HEK293T (cell line): ENCODE measurements around the gene MCM10.

Experiments used
- CTCF ChIA-PET: fragments of 350-600 bp; formaldehyde crosslinking; extraction: SDS; loops from one replicate; lab custom pipeline; 2021; ENCODE audit warnings: antibody characterized with exemption, inconsistent platforms; lab: Yijun Ruan, JAX
- POLR2A ChIA-PET: fragments of 350-600 bp; formaldehyde crosslinking; extraction: SDS; loops from one replicate; lab custom pipeline; 2020; ENCODE audit warnings: antibody characterized with exemption, inconsistent platforms; lab: Yijun Ruan, JAX
- DNase-seq: peaks from one replicate; pipeline ENCODE4 v3.0.0; 2012; ENCODE audit warnings: mixed read lengths; ENCODE audit errors: extremely low spot score
- ARNT ChIP-seq: fragments of 450-650 bp; IDR thresholded peaks from 2 replicates; pipeline ENCODE4 v1.6.1; 2017; ENCODE audit warnings: mild to moderate bottlenecking
- BHLHE40 ChIP-seq: fragments of 450-650 bp; IDR thresholded peaks from 2 replicates; pipeline ENCODE4 v1.6.1; 2016; ENCODE audit warnings: mild to moderate bottlenecking, moderate library complexity, borderline replicate concordance
- CTBP1 ChIP-seq: fragments of 450-650 bp; IDR thresholded peaks from 2 replicates; pipeline ENCODE4 v1.6.1; 2016; ENCODE audit warnings: borderline replicate concordance
- ELF4 ChIP-seq: fragments of 450-650 bp; IDR thresholded peaks from 2 replicates; pipeline ENCODE4 v1.6.1; 2017; ENCODE audit warnings: antibody characterized with exemption
- FOXA1 ChIP-seq: fragments of 450-650 bp; IDR thresholded peaks from 2 replicates; pipeline ENCODE4 v1.6.1; 2016; ENCODE audit warnings: mild to moderate bottlenecking
- FOXK2 ChIP-seq: fragments of 450-650 bp; IDR thresholded peaks from 2 replicates; pipeline ENCODE4 v1.6.1; 2016; ENCODE audit warnings: mild to moderate bottlenecking
- FOXM1 ChIP-seq: fragments of 450-650 bp; IDR thresholded peaks from 2 replicates; pipeline ENCODE4 v1.6.1; 2017; ENCODE audit warnings: mild to moderate bottlenecking, borderline replicate concordance
- HDGF ChIP-seq: fragments of 450-650 bp; IDR thresholded peaks from 2 replicates; pipeline ENCODE4 v1.6.1; 2017; ENCODE audit warnings: antibody characterized with exemption, borderline replicate concordance
- L3MBTL2 ChIP-seq: fragments of 450-650 bp; conservative IDR thresholded peaks from 2 replicates; pipeline ENCODE4 v1.6.1; 2016; ENCODE audit warnings: mild to moderate bottlenecking
- LEF1 ChIP-seq: fragments of 450-650 bp; IDR thresholded peaks from 2 replicates; pipeline ENCODE4 v1.6.1; 2017; ENCODE audit warnings: mild to moderate bottlenecking, borderline replicate concordance
- NFRKB ChIP-seq: fragments of 450-650 bp; IDR thresholded peaks from 2 replicates; pipeline ENCODE4 v1.6.1; 2016; ENCODE audit warnings: mild to moderate bottlenecking, moderate library complexity
- SP1 ChIP-seq: fragments of 450-650 bp; IDR thresholded peaks from 2 replicates; pipeline ENCODE4 v1.6.1; 2017
- SUZ12 ChIP-seq: fragments of 450-650 bp; IDR thresholded peaks from 2 replicates; pipeline ENCODE4 v1.6.1; 2016; ENCODE audit warnings: mild to moderate bottlenecking
- TARDBP ChIP-seq: fragments of 450-650 bp; IDR thresholded peaks from 2 replicates; pipeline ENCODE4 v1.6.1; 2016
- ZNF384 ChIP-seq: fragments of 450-650 bp; IDR thresholded peaks from 2 replicates; pipeline ENCODE4 v1.6.1; 2016
- TF ChIP-seq, protein P1 (sequence below): fragments of 450-650 bp; IDR thresholded peaks from 2 replicates; pipeline ENCODE4 v1.6.1; 2016

The MCM10 gene

DNA sequence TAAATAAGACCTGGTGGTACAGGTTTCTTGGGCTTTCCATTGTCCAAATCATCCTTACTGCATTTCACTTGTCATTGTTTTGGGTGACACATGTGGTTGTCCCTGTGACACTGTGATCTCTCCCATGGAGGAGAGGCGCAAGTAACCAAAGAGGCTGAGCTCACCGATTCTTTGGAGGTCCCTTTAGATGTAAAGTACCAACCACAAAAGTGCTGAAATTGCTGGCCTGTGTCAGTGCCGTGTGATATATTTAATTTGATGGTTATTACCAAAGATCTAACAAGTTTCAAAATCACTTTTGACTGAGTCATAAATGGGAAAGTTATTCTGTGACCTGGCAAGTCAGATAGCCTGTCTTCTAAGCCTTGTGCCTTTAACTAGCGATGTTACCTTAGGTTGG, 19.4 kb downstream of the MCM10 start:
- ChIA-PET POLR2A (interaction anchor here (0.7 kb wide), 1 partner anchor 119 kb away, joined by 3 read pairs; the partner anchor contains the start of gene PHYH), CTCF (no interaction called here)
- DNase-seq, result no peak
- no peak for TF ChIP-seq NFRKB
- TF ChIP-seq HDGF, result no peak
- no peak for TF ChIP-seq ZNF384
- TF ChIP-seq ELF4, result no peak
- TF ChIP-seq TARDBP, result no peak
- TF ChIP-seq, protein P1, sequence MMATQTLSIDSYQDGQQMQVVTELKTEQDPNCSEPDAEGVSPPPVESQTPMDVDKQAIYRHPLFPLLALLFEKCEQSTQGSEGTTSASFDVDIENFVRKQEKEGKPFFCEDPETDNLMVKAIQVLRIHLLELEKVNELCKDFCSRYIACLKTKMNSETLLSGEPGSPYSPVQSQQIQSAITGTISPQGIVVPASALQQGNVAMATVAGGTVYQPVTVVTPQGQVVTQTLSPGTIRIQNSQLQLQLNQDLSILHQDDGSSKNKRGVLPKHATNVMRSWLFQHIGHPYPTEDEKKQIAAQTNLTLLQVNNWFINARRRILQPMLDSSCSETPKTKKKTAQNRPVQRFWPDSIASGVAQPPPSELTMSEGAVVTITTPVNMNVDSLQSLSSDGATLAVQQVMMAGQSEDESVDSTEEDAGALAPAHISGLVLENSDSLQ, result no peak
- no peak for TF ChIP-seq L3MBTL2
- no peak for TF ChIP-seq BHLHE40
- no peak for TF ChIP-seq FOXA1

DNA sequence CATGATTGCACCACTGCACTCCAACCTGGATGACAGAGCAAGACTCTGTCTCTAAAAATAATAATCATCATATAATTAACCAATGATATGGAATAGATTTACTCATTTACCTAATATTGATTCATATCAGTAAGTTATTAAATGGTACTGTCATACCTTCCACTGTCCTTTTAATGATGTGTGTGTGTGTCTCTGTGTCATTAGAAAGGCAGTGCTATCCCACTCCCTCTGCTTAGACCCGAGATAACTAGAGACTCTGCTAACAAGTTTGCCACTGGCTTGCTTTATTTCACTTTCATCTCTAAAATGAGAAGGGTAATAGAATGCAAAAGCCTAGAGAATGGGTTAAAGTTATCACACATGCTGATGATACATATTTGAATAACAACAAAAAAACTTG, 21.1 kb downstream of the MCM10 start:
- ChIA-PET POLR2A (interaction anchor here (1.0 kb wide), 1 partner anchor 21 kb away, joined by 3 read pairs; the partner anchor contains the start of gene MCM10), CTCF (no interaction called here)
- DNase-seq, result no peak
- no peak for TF ChIP-seq ELF4
- no peak for TF ChIP-seq CTBP1
- no peak for TF ChIP-seq SP1
- no peak for TF ChIP-seq SUZ12
- no peak for TF ChIP-seq BHLHE40
- no peak for TF ChIP-seq ZNF384
- no peak for TF ChIP-seq FOXA1
- TF ChIP-seq FOXM1, result no peak
- TF ChIP-seq NFRKB, result no peak
- TF ChIP-seq FOXK2, result no peak
- TF ChIP-seq LEF1, result no peak
- no peak for TF ChIP-seq TARDBP
- no peak for TF ChIP-seq HDGF
- TF ChIP-seq ARNT, result no peak

DNA sequence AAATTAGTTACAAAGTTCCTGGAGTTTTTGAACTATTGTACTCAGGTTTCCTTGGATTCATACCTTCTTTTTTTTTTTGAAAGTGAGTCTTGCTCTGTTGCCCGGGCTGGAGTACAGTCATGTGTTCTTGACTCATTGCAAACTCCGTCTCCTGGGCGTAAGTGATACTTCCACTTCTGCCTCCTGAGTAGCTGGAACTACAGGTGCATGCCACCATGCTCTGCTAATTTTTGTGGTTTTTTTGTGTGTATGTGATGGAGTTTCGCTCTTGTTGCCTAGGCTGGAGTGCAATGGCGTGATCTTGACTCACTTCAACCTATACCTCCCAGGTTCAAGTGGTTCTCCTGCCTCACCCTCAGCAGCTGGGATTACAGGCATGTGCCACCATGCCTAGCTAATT, 22.3 kb downstream of the MCM10 start:
- CTCF ChIA-PET, result no interaction called here
- POLR2A ChIA-PET, result no interaction called here
- TF ChIP-seq CTBP1 (no peak), L3MBTL2 (no peak), FOXK2 (no peak)
- TF ChIP-seq, protein P1, result no peak
- DNase-seq, result no peak

DNA sequence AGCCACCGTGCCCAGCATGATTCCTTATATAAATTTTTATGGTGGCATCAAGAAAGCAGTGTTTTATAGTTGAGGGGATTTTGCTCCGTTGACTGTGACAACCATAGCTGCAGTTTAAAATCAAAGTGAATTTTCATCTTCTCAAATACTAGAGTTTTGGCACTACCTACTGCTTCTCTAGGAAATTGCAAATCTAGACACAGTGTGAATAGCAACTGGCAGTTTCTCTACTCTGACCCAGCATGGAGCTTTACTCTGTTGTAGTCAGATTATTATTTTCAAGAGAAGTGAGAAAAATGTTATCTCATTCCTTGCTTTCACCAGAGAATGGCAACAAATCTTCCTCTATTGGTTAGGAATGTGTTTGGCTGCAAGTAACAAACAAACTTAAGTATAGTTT, 22.9 kb downstream of the MCM10 start:
- POLR2A ChIA-PET, result no interaction called here
- DNase-seq, result no peak
- CTCF ChIA-PET, result no interaction called here
- TF ChIP-seq FOXM1 (no peak), TARDBP (no peak), HDGF (no peak), LEF1 (no peak), SUZ12 (no peak), L3MBTL2 (no peak), FOXA1 (no peak), ZNF384 (no peak), ELF4 (no peak), NFRKB (no peak), ARNT (no peak)

DNA sequence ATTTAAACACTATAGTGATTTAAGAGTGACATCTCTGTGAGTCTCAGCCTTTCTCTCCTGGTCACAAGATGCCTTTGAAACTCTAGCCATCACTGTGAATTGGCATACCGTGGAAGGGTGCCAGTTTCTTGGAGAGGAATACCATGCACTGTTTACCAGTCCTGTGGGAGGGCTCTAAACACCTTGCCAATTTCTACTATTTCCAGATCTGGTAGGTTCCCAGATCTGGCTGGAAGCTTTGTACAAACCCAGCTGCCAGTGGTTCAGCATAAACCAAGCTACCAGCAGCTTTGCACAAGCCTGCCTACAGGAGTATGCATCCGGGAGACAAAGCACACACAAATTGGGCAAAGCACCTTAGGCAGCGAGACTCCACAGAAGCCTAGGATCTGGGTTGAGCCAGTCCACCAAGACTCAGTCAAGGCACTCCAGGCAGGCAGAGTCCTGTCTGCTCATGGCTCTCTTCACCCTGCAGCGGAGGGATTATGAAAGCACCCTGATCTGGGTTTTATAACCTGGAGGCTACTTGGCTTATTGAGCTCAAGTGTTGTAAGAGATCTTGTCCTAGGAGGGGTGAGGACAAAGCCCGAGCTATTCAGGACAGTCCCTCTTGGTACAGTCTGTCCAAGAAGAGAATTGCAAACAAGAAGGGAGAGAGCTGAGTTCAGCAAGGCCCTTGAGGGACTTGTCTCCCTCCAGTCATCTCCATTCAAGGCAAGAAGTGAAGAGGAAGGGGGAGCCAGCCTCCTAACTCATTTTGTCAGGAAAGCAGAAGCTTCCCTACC, 23.6 kb downstream of the MCM10 start:
- DNase-seq, result no peak
- POLR2A ChIA-PET, result no interaction called here
- no peak for TF ChIP-seq ARNT
- TF ChIP-seq SUZ12, result no peak
- TF ChIP-seq CTBP1, result no peak
- CTCF ChIA-PET, result no interaction called here

DNA sequence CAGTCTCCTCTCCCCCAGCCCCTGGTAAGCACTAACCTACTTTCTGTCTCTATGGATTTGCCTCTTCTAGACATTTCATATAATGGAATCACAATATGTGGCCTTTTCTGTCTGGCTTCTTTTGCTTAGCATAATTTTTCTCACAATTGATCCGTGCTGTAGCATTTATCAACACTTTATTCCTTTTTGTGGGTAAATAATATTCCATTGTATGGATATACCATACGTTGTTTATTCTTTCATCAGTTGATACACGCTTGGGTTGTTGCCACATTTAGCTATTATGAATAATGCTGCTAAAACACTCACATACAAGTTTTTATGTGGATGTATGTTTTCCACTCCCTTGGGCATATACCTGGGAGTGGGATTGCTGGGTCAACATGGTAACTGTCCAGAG, 25.8 kb downstream of the MCM10 start:
- POLR2A ChIA-PET, result no interaction called here
- TF ChIP-seq SP1, result no peak
- no peak for TF ChIP-seq FOXK2
- no peak for TF ChIP-seq FOXM1
- TF ChIP-seq HDGF, result no peak
- no peak for DNase-seq
- CTCF ChIA-PET, result no interaction called here

DNA sequence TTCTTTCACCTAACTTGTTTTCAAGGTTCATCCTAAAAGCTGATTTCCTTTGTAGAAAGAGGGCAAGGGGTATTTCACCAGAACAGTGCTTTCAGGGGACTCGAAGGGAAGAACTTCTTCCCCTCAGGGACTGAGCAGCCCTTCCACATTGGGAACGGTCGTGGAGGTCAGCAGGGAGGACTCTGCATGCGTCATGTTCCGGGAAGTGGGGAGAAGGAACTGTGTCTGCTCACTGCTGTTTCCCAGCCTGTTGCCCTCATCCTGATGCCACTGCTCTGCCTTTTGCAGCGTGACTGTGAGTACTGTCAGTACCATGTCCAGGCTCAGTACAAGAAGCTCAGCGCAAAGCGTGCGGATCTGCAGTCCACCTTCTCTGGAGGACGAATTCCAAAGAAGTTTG, 27.2 kb downstream of the MCM10 start:
- DNase-seq, result no peak
- ChIA-PET CTCF (no interaction called here), POLR2A (no interaction called here)
- no peak for TF ChIP-seq NFRKB
- TF ChIP-seq ELF4, result no peak
- no peak for TF ChIP-seq FOXA1
- no peak for TF ChIP-seq FOXK2
